T-helper 22 cell (primary cell): ENCODE data around the gene CDK5RAP2.
"Not testable (repeated sequence)": the region's sequence is repeated elsewhere in the genome, so short reads cannot be mapped to it uniquely, and the experiment has no call there.

Source experiments
- DNase-seq: peaks from one replicate; pipeline ENCODE4 v3.0.0-alpha.2; 2020; ENCODE audit warnings: low read depth

Gene CDK5RAP2

GRCh38 chr9:120513825-120514396 is 66.1 kb downstream of the CDK5RAP2 start:
- DNase-seq, result no peak

DNA sequence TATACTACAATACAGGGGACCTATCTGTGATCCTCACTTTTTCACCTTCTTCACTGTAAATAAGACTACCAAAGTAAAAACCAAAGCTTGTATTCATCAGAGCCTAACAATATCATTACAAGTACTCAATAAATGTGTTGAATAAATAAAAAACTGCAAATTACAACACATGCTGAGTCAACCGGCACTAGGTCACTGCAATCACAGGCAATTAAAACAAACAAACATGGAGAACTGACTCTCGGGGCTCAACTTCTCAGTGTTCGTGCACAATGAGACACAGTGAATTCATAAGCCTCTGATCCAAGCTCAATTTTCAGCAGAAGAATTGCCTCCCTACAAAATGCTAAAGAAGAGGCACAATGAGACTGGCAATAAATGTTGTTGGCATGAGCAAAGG is 69.2 kb downstream of the CDK5RAP2 start:
- no peak for DNase-seq

DNA sequence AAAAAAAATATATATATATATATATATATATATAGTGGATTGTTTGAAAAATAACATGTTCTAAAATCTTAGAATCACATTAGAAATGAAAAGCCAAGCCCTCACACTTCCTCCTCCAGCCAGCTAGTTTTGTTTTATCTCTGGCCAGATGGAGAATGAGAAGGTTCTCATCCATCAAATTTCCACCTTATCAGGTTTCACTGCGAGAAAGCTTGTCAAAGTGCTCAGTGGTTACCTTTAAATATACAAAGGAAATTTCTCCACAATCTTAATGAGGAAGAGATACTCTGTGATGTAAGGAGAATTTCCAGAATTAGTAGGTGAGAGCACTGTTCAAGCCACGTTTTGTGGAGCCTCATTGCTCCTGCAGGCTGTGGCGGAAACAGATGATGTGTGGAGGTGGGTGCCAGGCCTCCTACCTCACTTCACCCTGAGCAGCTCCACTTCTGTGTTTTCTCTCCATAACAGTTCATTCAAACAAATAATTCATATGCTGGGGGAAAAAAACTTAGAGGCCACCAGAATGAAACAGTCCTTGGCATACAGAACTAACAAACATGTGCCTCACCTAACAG is 71.9 kb downstream of the CDK5RAP2 start:
- no peak for DNase-seq

GRCh38 chr9:120505186-120505585 is 74.8 kb downstream of the CDK5RAP2 start:
- DNase-seq, result no peak

- no peak for DNase-seq
These were observed 79.2 kb downstream of the CDK5RAP2 start for GRCh38 chr9:120500733-120501132.

- not testable (repeated sequence) for DNase-seq
These were observed 82.1 kb downstream of the CDK5RAP2 start for GRCh38 chr9:120497865-120498264.

DNA sequence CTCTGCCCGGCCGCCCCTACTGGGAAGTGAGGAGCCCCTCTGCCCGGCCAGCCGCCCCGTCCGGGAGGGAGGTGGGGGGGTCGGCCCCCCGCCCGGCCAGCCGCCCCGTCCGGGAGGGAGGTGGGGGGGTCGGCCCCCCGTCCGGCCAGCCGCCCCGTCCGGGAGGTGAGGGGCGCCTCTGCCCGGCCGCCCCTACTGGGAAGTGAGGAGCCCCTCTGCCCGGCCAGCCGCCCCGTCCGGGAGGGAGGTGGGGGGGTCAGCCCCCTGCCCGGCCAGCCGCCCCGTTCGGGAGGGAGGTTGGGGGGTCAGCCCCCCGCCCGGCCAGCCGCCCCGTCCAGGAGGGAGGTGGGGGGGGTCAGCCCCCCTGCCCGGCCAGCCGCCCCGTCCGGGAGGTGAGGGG is 83.5 kb downstream of the CDK5RAP2 start:
- not testable (repeated sequence) for DNase-seq

GRCh38 chr9:120490888-120491595 is 88.9 kb downstream of the CDK5RAP2 start:
- no peak for DNase-seq

GRCh38 chr9:120486835-120487234 is 93.1 kb downstream of the CDK5RAP2 start:
- DNase-seq, result no peak

GRCh38 chr9:120486347-120486746 is 93.6 kb downstream of the CDK5RAP2 start:
- DNase-seq, result no peak

DNA sequence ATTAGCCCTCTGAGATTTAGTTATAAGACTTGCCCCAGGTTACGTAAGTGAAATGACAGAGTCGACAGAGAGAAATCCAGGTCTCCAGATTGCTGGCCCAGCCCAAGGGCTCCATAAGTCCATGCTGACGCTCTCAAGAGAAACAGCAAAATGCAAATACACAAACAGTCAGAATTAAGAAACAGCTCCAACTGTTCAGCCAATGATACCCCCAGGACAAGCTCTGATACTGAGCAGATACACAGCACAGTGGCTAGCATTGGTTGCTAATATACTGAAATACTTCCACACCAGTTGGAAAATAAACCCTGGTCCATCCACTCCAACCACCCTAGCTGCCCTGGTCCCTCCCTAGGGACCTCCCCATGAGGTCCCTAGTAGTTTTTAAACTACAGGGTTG is 94.2 kb downstream of the CDK5RAP2 start:
- no peak for DNase-seq

GRCh38 chr9:120484162-120484561 is 95.8 kb downstream of the CDK5RAP2 start:
- DNase-seq, result no peak

DNA sequence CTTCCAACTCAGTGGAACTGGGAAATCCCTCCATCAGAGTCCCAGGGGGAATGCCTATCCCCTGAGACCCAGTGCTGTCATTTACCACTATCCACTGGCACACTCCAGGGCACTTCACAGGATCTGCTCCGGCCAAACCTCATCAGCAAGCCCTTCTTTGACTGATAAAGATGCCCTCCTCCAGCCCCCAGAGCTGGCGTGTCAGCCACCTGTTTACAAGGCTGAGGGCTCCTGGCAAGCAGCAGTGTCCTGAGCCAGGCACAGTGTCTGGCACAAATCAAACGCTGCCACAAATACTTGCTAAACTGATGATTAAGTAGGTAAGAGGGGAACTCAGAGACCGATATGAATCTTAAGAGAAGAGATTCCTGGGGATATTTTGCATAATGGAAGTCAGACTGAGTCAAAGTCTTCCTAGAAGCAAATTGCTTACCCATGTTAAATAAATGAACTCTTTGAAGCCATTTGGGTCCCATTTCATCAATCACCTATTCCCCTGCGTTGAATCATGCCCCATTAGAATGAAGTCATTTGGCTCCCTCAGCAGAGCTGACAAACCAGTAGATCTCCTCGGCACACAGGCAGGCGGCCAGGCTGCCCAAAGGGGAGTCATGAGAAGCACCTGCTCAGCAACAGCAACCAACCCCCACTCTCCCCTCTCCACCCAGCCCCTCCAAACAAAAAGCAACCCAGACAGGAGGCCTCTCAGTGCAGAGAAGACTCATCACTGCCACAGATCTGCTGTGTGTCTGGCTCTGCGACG is 97.4 kb downstream of the CDK5RAP2 start:
- no peak for DNase-seq

- no peak for DNase-seq
These were observed 98.1 kb downstream of the CDK5RAP2 start for GRCh38 chr9:120481846-120482245.

DNA sequence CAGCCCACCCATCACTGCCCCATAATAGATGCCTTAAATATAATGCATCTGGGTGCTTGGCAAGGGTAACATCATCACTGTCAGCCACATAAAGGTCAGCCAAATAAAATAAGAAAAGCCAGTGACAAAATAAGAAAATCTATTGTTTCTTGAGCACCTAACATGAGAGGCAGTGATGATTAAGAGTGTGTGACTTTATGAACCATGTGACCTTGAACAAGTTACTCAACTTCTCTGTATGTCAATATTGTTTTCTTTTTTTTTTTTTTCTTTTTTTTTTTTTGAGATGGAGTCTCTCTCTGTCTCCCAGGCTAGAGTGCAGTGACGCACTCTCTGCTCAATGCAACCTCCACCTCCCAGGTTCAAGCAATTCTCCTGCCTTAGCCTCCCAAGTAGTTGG is 98.7 kb downstream of the CDK5RAP2 start:
- no peak for DNase-seq

DNA sequence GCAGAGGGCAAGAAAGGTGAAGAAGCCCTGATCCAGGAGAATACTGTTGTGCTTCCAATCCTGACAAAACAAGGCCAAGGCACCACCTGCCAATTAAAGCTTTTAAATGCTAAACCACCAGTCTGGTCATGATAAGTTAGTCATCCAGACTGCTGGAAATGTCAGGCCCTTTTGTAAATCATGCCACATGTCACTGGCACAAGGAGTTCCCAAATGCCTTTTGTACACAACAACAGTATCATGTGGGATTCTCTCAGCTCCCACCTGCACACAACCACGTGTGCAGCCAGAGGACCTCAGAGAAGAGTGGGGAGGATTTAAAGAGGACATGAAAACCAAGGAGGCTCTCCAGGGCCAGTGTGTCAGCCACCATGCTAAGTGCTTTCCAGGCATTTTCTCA is 99.3 kb downstream of the CDK5RAP2 start:
- no peak for DNase-seq

GRCh38 chr9:120478208-120478607 is 101.8 kb downstream of the CDK5RAP2 start:
- DNase-seq, result no peak

- DNase-seq, result no peak
These were observed 102.4 kb downstream of the CDK5RAP2 start for GRCh38 chr9:120477534-120478001.

- no peak for DNase-seq
These were observed 104.6 kb downstream of the CDK5RAP2 start for GRCh38 chr9:120475341-120475740.

DNA sequence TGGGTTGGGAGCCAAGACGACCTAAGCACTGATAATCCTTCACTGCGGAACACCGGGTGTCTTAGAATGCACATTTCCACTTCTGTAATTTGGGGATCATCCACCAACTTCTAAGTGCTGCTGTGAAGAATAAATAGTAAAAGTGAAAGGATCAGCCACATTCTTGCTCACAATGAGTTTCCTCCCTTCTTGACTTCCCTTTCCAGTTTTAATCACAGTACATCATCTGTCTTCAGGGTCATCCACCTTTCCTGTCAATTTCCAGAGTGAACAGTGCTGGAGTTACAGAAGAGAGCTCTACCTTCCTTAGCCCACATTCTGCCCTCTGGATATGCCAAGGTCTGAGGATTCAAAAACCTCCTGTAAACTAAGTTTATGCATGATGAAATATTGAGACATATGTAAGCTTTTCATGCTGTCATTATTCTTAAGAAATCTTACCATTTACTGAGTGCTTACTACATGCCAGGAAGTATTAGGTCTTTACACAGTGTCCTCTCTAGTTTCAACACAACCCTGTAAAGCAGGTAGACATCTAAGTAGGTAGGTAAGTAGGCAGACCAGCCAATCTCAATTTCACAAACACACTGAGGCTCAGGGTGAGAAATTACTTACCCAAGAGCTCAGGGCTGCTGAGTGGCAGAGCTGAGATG is 105.2 kb downstream of the CDK5RAP2 start:
- no peak for DNase-seq

DNA sequence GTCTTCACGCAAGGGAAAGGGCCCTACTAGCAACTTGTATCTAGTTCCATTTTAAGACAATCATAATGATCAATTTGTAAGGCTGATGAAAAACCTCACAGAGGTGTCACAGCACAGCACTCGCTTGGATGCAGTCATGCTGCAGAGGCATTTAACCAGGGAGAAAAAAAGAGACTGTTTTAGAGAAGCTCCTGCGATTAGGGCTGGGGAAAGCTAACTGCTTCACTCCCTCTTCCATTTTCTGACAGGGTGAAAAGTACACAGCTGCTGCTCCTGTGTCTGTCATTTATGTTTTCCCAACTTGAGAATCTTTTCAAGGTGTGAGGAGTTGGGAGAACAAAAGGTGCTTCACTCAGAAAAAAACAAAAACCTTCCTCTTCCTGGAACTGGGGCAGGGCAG is 106.4 kb downstream of the CDK5RAP2 start:
- no peak for DNase-seq

- DNase-seq, result no peak
These were observed 114.1 kb downstream of the CDK5RAP2 start for GRCh38 chr9:120465685-120466407.
